NB4 (cell line): Measurements from ENCODE around the gene KRT6A.

Experiments used
- MAX ChIP-seq: IDR thresholded peaks from 2 replicates; pipeline ENCODE4 v1.6.1; 2011; ENCODE audit warnings: low read depth, low read length
- MYC ChIP-seq: IDR thresholded peaks from 2 replicates; pipeline ENCODE4 v1.6.1; 2011; ENCODE audit warnings: low read depth, low read length
- POLR2A ChIP-seq: IDR thresholded peaks from 2 replicates; pipeline ENCODE4 v1.6.1; 2011; ENCODE audit warnings: mild to moderate bottlenecking; ENCODE audit not compliant: insufficient read length; ENCODE audit errors: extremely low read depth
- TF ChIP-seq, protein P1 (sequence below): IDR thresholded peaks from one replicate; pipeline ENCODE4 v1.5.1; 2012; ENCODE audit warnings: low read depth, low read length

- TF ChIP-seq, protein P1, sequence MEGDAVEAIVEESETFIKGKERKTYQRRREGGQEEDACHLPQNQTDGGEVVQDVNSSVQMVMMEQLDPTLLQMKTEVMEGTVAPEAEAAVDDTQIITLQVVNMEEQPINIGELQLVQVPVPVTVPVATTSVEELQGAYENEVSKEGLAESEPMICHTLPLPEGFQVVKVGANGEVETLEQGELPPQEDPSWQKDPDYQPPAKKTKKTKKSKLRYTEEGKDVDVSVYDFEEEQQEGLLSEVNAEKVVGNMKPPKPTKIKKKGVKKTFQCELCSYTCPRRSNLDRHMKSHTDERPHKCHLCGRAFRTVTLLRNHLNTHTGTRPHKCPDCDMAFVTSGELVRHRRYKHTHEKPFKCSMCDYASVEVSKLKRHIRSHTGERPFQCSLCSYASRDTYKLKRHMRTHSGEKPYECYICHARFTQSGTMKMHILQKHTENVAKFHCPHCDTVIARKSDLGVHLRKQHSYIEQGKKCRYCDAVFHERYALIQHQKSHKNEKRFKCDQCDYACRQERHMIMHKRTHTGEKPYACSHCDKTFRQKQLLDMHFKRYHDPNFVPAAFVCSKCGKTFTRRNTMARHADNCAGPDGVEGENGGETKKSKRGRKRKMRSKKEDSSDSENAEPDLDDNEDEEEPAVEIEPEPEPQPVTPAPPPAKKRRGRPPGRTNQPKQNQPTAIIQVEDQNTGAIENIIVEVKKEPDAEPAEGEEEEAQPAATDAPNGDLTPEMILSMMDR = no peak
- TF ChIP-seq POLR2A (no peak), MYC (no peak), MAX (no peak)
These were observed 4.3 kb downstream of the KRT6A start for GRCh38 chr12:52488736-52489135.
